NCI-H446 treated with DMSO at 0.1 percent for 48 hours (cell line): ENCODE data around the gene AMH.
"Not testable (repeated sequence)": the region's sequence is repeated elsewhere in the genome, so short reads cannot be mapped to it uniquely, and the experiment has no call there.

Source experiments
- DNase-seq: peaks from one replicate; lab custom pipeline; 2025; lab: John Stamatoyannopoulos, UW

Gene AMH

DNA sequence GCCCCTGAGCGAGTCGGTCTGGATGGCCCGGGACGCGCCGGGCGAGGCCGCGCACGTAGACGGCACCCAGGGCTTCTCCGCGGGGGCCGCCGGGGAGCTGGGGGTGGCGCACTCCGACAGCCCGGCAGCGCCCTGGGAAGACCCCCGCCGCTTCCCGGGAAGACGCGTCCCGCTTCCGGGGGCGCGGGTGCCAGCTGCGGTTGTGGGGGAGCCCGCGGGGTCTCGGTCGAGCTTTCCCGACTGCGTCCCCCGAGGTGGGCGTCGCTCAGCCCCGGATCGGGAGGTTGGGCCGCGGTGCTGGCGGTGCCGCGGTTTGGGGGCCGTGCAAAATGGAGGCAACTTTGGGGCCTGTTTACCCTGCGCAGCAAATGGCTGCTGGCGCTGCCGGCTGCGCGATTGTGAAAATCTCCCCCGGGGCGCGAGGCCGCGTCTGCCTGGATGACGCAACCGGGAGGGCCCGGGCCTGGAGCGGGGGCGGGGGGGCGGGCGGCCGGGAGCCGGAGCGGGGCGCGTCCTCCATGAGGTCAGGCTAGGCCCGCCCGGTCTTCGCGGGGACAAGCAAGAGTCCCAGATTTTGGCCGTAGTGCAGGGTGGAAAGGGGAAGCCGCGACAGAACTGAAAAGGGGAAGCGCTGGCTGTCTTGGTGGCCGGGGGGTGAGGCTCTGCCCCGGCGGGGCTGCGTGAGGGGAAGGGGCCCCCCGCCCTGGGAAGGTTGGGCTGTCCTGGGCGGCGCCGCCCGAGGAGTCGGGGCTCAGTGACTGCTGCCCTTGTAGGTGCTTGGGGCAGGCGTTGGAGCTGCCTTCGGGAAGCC is 21.5 kb downstream of the AMH start:
- DNase-seq = peak; percentile 12

- DNase-seq = no peak
These were observed 22.3 kb downstream of the AMH start for GRCh38 chr19:2271234-2272103.

DNA sequence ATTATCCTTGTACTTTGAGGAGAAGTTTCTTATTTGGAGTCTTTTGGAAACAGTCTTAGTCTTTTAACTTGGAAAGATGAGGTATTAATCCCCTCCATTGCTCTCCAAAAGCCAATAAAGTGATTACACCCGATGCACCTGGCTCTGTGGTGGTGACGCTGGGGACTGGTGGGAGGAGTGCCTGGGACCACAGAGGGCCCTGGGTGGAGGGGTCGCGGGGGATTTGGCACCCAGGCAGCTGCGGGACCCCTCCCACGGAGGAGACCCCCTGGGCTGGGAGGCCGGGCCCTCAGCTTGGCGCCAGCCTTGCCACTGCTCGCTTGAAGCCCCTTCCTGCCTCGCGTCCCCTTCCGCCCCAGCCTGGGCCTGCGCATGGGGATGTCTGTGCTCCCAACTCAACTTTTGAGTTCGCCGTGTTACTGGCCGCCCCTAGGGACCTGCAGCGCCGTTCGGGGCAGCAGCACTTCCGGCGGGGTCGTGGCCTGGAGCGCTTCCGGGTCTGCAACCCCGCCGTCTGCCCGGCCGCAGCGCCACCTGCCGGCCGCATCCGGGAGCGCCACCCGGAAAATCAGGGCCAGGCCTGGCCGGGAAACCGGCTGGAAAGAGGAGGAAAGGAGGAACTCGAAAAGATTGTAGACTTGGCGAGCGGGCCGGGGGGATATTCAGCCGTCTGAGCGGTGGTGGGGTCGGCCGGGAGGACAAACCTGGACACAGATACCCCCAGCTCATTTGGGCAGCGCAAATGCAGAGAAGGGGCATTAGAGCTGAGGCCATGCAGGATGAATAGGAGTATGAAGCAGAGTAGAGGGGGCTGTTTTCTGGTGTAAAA is 24.4 kb downstream of the AMH start:
- no peak for DNase-seq

DNA sequence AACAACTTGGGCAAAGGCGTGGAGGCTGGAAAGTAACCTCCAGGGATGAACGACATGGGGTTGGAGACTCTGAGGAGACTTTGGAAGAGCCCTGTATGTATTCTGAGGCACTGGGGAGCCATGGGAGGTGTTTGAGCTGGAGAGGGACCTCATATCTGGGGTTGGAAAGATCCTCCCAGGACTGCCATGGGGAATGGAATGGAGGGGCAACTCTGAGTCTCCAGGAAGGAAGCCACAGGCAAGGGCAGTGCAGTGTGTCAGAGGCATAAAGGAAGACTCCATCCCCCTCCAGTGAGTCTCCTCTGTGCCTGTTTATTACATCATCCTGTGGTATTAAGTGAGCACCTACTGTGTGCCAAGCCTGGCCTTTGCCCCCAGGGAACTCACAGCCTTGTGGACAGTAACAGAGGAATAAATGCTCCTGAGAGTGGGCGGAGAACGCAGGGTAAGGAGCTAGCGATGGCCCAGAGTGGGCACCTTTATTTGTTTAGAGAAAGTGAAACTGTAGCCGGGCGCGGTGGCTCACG is 25.1 kb downstream of the AMH start:
- DNase-seq = no peak

GRCh38 chr19:2274931-2275535 is 25.9 kb downstream of the AMH start:
- peak; percentile 19 for DNase-seq

GRCh38 chr19:2275588-2276428 is 26.7 kb downstream of the AMH start:
- DNase-seq = no peak

- no peak for DNase-seq
These were observed 27.4 kb downstream of the AMH start for GRCh38 chr19:2276429-2276986.

- no peak for DNase-seq
These were observed 28.0 kb downstream of the AMH start for GRCh38 chr19:2277138-2277537.

DNA sequence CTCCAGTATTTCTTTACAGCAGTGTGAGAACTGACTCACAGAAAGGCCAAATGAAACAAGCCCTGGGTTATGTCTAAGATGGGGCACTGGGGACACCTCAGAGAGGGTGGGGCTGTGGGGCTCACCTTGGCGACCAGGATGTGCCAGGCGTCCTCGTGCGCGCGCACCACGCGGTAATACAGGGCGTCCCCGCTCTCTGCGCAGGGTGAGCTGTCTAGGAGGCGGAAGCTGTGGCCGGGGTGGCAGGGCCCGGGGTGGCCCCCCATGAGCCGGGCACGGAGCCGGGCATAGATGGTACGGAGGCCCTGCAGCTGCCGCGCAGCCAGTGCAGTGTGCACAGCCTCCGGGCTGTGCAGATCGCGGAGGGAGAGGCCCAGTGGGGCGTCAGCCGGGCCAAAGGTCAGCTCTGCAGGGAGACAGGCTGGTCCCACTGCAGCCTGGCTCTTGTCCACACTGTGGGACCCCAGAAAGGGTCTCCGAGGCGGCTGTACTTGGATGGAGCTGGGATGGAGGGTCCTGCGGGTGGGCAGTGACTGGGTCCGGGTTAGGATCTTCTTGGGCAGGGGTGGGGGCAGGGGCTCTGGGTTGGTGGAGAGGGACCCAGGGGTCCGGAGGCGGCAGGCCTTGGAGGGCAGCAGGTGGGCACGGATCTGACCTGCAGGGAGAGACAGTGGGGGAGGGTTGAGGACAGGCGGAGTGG is 29.5 kb downstream of the AMH start:
- no peak for DNase-seq

GRCh38 chr19:2280633-2281264 is 31.6 kb downstream of the AMH start:
- DNase-seq = no peak

DNA sequence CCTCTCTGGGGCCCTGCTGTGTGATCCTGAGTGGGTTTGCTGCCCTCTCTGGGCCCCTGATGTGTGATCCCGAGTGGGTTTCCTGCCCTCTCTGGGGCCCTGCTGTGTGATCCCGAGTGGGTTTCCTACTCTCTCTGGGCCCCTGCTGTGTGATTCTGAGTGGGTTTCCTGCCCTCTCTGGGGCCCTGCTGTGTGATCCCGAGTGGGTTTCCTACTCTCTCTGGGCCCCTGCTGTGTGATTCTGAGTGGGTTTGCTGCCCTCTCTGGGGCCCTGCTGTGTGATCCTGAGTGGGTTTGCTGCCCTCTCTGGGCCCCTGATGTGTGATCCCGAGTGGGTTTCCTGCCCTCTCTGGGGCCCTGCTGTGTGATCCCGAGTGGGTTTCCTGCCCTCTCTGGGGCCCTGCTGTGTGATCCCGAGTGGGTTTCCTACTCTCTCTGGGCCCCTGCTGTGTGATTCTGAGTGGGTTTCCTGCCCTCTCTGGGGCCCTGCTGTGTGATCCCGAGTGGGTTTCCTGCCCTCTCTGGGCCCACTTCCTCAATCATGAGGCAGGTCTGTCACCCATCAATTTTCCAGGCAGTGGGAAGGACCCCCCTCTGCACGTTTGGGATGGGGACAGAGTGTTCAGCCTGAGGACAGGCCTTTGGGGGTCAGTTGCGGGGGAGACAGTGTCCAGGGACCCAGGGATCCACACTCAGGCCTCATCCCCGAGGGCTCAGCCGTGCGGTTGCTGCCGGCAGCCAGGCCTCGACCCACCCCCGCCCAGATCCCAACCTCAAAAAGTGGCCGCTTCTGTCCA is 32.3 kb downstream of the AMH start:
- not testable (repeated sequence) for DNase-seq

GRCh38 chr19:2282062-2282861 is 33.1 kb downstream of the AMH start, which contains the start of gene PEAK3:
PEAK3 (minus strand) TSS chr19:2282175; CDS start chr19:2280931, 1,244 bp downstream.
- no peak for DNase-seq

DNA sequence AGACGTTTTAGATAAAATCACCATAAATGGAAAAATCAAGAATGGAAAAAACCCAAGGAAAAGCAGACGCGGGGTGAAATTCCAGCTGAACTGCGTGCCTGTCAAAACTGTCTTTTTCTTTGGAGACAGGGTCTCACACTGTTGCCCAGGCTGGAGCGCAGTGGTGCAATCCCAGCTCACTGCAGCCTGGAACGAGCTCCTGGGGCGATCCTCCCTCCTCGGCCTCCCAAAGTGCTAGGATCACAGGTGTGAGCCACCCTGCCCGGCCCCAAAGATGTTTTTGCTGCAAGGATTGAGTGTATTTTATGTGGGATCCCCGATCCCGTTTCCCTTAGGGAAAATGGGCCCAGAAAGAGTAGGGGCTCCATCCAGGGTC is 33.7 kb downstream of the AMH start:
- DNase-seq = no peak

DNA sequence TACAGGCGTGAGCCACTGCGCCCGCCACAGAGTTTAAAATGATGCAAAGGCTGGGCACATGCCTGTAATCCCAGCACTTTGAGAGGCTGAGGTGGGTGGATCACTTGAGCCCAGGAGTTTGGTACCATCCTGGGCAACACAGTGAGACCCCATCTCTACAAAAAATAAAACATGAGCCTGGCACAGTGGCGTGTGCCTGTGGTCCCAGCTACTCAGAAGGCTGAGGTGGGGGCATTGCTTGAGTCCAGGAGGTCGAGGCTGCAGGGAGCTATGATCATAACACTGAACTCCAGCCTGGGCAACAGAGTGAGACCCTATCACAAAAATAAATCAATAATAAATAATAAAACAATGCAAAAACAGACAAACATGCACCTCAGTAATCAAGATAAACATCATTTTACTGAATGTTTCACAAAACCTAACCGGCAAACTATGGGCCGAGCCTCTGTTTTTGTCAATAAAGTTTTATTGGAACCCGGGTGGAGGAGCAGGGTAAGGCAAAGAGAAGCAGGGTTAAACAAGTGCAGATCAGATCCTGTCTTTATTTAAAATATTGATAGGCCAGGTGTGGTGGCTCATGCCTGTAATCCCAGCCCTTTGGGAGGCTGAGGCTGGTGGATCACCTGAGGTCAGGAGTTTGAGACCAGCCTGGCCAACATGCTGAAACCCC is 34.8 kb downstream of the AMH start:
- no peak for DNase-seq

DNA sequence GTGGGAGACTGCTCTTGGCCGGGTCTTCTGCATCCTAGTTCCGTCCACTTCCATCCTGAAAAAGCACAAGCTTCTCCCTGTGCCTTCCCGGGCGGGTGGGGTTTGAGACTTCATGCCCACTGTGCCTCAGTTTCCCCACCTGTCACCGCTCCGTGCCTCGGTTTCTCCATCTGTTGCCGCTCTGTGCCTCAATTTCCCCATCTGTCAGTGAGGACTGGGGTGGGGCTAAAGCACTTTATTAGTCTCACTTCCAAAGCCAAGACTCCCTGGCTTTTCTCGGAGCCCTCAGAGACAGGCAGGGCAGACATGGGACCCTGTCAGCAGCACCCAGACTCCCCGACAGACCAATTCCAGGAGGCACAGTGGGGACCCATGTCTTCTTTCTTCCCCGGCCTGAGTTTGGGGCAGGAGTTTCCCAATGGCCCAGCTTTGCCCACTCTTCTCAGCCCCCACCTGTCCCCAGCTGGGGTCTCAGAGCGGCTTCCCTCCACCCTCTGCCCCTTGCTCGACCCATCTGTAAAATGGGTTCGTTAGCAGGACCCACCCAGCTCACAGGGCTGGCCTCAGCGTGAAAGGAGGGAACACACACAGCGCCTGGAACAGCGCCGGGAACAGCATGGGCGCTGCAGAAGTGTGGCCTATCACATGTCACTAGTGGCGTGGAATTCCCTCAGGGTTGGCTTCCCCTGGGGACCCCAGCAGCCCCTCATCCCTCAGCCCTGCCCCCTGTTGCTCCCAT is 37.4 kb downstream of the AMH start:
- no peak for DNase-seq
